ENCODE results near the gene EHD2. TPM values are rescaled to one million over a fixed set of nuclear protein-coding genes. Genes with fewer than 3 reads are reported as not detected.
"Not testable (repeated sequence)": the region's sequence is repeated elsewhere in the genome, so short reads cannot be mapped to it uniquely, and the experiment has no call there.

The EHD2 gene, protein sequence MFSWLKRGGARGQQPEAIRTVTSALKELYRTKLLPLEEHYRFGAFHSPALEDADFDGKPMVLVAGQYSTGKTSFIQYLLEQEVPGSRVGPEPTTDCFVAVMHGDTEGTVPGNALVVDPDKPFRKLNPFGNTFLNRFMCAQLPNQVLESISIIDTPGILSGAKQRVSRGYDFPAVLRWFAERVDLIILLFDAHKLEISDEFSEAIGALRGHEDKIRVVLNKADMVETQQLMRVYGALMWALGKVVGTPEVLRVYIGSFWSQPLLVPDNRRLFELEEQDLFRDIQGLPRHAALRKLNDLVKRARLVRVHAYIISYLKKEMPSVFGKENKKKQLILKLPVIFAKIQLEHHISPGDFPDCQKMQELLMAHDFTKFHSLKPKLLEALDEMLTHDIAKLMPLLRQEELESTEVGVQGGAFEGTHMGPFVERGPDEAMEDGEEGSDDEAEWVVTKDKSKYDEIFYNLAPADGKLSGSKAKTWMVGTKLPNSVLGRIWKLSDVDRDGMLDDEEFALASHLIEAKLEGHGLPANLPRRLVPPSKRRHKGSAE
- 147 TPM for polyA plus RNA-seq (ENCODE audit: insufficient read length)

- peak; percentile 87 for DNase-seq
These were observed at the start of gene EHD2 for GRCh38 chr19:47713046-47714021. Gene EHD2 (plus strand): TSS chr19:47713422. CDS start chr19:47716613, 3,191 bp downstream.

DNA sequence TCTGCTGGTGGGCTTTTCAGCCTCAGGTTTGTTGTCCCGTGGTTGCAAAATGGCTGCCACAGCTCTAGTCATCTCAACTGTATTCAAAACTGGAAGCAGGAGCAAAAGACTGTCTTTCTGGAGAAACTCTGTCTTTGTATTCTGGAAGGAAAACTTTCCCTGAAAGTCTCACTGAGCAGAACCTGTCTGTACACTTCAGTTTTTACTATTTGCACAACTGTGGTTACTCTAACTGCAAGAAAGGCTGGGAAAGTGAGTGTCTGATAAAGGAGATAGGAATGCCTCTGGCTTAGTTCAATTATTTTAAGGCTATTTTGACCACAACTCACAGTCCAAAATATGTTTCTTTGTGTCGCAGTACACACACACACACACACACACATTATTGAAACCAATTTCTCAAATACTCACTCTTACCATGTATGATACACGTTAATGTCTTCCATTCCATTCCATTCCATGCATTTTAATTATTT is 49.7 kb upstream of the EHD2 start:
- DNase-seq = no peak

GRCh38 chr19:47663911-47664771 is 49.1 kb upstream of the EHD2 start:
- no peak for DNase-seq

GRCh38 chr19:47668556-47668955 is 44.7 kb upstream of the EHD2 start:
- not testable (repeated sequence) for DNase-seq

DNA sequence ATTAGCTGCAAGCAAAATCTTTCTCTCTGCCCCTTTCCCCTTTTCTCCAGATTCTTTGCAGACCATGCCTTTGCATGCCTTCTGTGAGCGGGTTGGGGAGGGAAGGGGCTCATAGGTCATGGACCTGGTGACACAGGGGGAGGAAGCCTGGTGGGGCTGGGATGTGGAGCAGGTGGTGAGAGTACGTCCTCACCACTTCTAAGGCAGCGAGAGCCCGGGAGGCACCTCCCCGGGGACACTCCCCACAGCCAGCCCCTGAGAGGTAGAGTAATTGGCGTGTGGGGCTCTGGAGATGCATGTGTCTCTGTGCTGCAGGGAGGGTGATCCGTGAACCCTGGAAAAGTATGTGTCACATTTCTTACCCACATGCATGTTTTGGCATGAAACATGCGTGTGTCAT is 42.5 kb upstream of the EHD2 start:
- no peak for DNase-seq

GRCh38 chr19:47671499-47671898 is 41.7 kb upstream of the EHD2 start:
- no peak for DNase-seq

DNA sequence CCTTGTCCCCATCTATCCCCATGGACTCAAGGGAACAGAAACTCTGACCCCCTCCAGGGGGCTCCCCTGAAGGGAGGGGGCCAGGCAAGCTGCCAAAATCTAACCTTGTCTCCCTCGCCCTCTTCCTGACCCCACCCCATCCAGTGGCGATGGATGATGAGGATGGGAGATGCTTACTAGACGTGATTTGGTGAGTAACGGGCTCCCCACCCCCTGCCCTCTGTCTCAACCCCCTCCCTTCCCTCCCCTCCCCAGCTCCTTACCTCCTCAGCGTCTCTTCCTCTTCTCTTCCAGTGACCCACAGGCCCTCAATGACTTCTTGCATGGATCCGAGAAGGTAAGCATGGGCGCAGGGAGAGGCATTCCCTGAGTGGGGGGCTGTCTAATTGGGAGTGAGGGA is 39.8 kb upstream of the EHD2 start:
- no peak for DNase-seq

GRCh38 chr19:47674548-47674947 is 38.7 kb upstream of the EHD2 start:
- DNase-seq = no peak

DNA sequence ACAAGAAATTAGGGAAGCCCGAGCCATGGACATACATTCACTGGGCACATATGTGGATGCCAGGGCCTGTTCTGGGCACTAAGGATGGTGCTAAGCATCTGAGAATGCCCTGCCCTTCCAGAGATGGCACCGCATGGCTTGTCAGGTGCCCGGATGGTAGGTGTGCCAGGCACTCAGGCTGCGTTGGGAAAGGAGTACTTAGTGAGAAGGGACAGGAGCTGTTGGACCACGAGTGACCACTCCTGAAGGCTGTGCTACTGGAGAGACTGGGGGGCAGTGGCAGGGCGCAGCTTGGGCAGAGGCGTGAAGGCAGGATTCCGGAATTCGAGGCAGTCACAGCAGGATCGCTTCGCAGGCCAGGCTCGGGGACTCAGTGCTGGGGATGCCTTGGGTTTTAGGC is 38.0 kb upstream of the EHD2 start:
- DNase-seq = no peak

DNA sequence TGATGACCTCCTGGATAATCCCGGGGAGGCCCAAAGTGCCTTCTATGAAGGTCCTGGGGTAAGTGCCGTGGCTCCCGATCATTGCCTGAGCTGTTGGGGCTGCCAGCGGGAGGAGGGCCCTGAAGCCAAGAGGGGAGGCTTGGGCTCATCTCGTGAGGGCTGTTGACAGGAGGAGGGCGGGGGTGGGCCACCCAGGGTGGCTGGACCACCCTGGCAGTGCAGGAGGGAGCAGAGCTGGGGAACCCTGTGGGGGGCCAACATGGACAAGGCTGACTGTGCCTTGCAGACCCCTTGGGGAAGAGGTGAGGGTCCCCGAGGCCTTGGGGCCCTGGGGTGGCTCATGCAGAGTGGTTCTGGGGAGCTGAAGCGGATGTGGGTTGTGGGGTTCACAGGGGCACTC is 37.4 kb upstream of the EHD2 start:
- DNase-seq = no peak

- DNase-seq = no peak
These were observed 36.4 kb upstream of the EHD2 start for GRCh38 chr19:47676811-47677210.

GRCh38 chr19:47679251-47679900 is 33.8 kb upstream of the EHD2 start:
- no peak for DNase-seq

DNA sequence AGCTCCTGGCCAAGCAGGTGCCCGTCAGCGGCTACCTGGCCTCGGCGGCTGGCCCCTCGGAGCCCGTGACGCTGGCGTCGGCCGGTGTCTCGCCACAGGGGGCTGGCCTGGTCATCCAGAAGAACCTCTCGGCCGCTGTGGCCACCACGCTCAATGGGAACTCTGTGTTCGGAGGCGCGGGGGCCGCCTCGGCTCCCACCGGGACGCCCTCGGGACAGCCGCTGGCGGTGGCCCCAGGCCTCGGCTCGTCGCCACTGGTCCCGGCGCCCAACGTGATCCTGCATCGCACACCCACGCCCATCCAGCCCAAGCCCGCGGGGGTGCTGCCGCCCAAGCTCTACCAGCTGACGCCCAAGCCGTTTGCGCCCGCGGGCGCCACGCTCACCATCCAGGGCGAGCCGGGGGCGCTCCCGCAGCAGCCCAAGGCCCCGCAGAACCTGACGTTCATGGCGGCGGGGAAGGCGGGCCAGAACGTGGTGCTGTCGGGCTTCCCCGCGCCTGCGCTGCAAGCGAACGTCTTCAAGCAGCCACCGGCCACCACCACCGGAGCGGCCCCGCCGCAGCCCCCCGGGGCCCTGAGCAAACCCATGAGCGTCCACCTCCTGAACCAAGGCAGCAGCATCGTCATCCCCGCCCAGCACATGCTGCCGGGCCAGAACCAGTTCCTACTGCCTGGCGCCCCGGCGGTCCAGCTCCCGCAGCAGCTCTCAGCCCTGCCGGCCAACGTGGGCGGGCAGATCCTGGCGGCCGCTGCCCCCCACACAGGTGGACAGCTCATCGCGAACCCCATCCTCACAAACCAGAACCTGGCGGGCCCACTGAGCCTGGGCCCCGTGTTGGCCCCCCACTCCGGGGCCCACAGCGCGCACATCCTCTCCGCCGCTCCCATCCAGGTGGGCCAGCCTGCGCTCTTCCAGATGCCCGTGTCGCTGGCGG is 33.0 kb upstream of the EHD2 start:
- no peak for DNase-seq

GRCh38 chr19:47680858-47681332 is 32.3 kb upstream of the EHD2 start:
- no peak for DNase-seq

DNA sequence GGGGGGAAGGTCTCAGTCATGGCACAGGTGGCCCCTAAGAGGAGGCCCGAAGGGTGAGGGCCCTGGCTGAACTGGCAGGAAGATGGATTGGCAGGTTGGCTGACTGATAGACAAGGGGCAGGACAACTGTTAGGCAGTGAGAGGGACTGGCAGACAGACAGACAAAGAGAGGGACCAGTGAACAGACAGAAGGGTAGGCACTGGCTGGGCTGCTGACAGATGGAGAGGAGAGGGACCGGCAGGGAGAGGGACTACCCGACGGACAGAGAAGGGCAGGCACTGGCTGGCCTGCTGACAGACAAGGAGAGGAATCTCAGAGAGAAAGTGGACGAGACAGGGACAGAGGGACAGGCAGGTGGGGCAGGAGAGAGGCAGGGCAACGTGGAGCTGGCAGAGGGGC is 31.8 kb upstream of the EHD2 start:
- DNase-seq = no peak

- no peak for DNase-seq
These were observed 31.3 kb upstream of the EHD2 start for GRCh38 chr19:47681936-47682335.

GRCh38 chr19:47682939-47683338 is 30.3 kb upstream of the EHD2 start:
- no peak for DNase-seq

DNA sequence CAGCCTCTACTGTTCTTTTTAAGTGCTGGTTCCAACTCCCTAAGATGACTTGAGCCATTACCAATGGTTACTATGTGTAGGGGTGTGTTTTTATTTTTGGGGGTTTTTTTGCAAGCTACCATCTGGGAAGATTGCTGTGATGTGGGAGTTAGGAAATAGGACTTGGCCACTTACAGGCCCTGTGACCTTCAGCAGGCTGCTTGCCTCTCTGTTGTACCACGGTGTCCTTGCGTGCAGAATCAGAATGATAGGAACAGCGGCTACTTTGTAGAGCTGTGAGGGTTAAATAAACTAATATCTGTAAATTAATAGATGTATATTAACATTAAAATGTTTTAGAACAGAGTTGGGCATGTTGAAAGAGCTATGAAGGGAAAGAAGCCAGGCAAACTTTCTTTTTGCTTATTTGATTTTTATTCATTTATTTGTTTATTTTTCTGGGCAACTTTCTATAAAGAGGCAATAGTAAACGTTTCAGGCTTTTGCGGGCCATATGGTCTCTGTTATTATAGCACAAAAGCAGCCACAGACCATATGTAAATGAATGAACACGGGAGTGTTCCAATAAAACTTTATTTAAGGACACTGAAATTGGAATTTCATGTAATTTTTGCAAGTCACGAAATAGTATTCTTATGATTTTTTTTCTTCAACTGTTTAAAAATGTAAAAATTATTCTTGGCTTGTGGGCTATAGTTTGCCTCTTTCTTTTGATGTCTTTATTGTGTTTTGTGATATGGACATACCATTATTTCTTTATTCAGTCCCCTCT is 26.4 kb upstream of the EHD2 start:
- no peak for DNase-seq

DNA sequence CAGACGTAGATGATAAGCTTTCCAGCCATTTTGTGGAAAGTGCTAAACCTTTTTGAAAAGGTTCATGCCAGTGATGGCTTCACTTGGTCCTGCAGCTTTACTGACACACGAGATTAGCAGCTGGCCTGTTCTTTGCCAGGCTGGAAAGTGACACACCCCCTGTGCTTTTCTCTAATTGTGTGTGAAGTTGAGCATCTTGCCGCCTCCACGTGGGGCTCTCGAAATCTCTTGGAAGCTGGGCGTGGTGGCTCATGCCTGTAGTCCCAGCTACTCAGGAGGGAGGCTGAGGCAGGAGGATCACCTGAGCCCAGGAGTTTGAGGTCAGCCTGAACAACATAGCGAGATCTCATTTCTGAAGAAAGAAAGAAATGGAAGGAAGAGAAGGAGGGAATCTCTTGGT is 25.3 kb upstream of the EHD2 start:
- no peak for DNase-seq

All from hindlimb muscle (tissue), 1 donor.